ENCODE measurements around the gene C3AR1. TPM values are rescaled to one million over a fixed set of nuclear protein-coding genes. Genes with fewer than 3 reads are reported as not detected.
"Not testable (repeated sequence)": the region's sequence is repeated elsewhere in the genome, so short reads cannot be mapped to it uniquely, and the experiment has no call there.

Gene C3AR1
- total RNA-seq, 1 donor from 2014 or later = not detected

DNA sequence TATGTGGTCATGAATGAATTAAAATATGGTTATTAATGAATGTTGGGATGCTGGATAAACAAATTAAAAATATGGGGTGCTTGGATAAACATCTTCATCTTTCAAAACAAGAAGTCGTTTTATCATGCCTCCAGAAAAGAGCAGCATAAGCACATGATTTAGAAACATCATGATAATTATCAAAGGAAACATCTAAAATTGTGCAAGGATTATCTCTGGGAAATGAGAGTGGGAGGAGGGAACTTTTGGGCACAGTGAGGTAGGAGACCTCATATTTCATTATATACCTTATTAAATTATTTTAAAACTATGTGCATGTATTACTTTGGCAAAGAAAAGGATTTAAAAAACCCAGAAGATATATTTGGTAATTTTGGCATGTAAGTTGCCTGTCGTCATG is 8.9 kb downstream of the C3AR1 start:
- DNase-seq = no peak

DNA sequence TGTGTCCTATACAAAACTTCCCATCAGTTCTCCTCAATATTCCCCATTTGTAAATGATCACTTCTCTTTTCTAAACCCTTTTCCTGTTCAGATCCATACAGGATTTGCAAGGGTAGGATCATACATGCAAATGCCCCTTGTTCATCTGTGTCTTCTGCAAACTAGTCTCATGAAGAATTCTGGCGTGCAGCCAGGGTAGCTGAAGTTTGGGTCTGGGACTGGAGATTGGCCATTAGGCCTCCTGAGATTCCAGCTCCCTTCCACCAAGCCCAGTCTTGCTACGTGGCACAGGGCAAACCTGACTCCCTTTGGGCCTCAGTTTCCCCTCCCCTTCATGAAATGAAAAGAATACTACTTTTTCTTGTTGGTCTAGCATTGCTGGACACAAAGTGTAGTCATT is 11.3 kb downstream of the C3AR1 start:
- no peak for DNase-seq

DNA sequence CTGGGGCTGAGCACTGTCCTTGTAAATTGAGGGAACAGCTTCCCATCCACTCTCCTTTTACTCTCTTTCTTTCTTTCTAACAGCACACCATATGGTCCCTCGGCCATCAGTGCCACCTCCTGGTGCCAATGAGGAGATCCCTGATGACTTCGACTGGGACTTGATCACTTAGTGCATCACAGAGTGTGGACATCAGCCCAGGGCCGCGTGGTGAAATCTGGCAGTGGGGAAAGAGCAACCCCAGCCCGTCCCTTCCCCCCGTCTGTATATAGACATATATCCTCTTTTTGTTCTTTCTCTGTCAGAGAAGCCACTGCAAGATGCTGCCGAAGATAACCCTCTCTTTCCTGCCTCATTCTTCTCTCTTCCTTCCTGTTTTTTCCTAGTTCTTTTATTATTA is 13.5 kb downstream of the C3AR1 start:
- DNase-seq = no peak

DNA sequence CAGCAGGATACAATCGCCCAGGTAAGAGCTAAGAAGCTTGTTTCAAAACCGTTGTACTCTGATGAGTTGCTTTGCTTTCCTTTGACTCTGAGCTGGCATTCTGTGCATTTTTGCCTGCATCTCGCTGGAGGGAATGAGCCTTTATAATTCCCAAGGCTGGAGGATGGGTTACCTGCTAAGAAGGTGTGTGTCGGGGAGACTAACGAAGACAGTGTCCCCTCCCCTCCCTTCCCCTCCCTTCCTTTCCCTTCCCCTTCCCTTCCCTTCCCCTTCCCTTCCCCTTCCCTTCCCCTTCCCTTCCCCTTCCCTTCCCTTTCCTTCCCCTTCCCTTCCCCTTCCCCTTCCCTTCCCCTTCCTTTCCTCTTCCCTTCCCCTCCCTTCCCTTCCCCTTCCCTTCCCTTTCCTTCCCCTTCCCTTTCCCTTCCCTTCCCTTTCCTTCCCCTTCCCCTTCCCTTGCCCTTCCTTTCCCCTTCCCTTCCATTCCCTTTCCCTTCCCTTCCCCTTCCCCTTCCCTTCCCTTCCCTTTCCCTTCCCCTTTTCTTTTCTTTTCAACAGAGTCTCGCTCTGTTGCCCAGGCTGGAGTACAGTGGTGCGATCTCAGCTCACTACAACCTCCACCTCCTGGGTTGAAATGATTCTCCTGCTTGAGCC is 15.4 kb downstream of the C3AR1 start:
- no peak for DNase-seq

DNA sequence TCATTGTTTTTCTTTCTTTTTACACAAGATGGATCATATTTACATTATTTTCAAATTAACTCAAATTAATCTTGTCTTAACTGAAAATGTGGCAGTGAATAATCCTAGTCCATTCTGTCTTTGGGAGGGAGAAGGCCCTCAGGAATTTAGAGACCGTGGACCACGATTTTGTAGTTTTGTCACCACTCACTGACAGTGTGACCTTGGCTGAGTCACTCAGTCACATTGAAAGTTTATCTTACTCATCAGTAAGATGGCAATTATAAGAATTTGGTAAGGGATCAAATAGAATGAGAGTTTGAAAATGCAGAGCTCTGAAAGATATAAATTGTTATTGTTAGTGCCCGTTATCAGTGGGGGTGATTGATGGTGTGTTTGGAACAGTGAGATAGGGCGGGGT is 17.3 kb downstream of the C3AR1 start:
- DNase-seq = no peak

DNA sequence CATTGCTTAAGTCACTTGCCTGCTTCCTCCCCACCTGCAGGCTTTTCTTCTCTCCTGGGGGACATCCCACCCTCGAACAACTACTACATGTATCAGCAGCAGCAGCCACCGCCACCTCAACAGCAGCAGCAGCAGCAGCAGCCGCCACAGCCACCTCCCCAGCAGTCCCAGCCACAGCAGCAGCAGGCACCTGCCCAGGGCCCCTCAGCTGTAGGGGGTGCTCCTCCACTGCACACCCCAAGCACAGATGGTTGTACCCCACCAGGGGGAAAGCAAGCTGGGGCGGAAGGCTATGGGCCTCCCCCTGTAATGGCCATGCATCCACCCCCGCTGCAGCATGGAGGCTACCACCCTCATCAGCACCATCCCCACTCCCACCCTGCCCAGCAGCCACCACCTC is 18.3 kb downstream of the C3AR1 start:
- DNase-seq = no peak

DNA sequence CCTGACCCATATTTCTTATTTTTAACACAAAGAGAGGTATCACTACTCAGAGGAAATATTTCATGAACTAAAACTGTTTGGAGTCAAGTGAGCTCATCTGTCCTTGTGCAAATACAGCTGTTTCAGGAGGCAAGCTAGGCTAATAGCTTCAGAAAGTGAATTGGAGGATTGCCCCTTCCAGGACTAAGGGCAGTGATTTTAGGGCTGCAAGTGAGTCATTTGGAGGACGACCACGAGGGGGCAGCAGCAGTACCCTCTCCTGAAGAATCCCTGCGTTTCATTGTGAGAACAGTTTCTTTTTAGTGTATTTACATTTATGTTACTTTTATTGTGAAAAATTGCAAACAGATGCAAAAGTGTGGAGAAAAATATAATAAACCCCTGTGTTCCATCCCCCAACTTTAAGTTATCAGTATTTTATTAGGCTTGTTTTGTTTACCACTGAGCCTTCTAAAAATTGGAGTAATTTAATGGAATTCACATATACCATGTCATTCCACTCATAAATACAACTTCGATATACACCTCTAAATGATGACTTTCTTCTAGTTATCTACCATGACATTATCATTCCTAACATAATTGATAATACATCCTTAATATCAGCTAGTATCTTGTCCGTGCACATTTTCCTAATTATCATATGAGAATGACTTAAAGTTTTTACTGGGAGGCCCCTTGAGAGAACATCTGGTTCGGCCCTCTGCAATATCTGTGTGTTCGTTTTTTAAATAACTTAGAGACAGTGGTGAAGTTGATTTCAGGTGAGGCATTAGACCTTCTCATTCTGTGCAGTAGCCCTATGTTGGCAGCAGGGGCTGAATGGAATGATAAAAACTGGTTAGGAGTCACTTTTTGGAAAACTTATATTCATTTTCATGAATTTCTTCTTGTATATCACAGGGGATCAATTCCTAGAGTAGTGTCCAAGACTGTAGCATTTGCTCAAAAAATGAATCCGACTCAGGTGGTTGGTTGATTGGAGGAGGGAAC is 19.9 kb downstream of the C3AR1 start:
- DNase-seq = peak; percentile 89

DNA sequence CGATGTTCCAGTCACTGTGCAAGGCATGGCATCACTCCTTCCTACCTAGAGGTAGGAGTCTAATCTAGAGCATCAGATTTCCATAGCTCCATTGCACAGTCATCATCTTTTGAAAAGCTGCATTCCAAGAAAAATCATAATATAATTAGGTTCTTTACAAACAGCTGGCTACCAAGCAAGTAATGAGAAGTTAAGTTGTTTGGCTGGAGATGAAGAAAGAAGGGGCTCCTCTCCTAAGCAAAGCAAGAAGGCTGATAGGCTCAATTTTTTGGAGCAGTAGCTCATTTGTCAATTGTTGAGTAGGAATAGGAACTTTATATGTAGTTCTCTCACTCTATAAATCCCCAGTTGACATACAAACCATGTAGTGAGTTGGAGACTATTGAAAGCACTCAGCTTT is 25.4 kb downstream of the C3AR1 start:
- no peak for DNase-seq

DNA sequence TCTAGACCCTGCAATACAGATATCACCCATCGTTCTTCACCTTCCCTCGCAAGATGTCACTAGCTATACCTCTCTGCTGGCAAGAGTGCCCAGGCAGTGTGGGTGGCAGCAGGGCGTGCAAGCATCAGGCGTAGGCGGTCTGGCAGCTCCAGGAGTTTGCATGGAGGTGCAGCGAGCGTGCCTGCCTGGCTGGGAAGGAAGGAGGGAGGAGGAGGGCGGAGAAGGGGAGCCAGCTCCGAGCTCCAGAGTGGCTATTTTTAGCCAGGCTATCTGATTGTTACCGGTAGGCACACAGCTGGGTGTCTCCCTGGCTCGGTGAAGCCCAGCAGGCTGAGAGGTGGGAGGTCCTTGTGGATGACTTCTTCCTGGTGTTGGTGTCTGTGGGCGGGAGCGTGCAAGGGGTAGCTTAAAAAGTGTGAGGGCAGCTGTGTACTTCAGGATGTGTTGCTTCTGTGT is 27.5 kb downstream of the C3AR1 start:
- peak; percentile 46 for DNase-seq

DNA sequence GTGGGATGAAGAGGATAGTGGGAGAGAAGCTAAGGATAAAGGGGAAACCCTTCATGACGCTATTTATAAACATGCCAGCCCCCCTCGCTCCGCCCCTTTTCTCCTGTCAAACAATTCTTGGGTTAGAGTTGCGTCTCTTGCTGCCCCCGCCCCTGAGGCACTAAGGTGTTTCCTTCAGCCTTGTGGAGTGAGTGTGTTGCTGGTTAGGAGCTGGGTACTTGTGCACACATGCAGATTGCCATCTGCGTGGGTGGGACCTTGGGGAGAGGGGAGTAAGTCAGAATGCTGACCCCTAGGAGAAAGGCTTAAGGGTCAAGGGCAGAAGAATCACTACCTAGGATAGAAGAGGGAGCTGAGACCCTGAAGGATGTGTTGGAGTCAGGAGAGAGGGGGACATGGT is 28.2 kb downstream of the C3AR1 start:
- DNase-seq = no peak

DNA sequence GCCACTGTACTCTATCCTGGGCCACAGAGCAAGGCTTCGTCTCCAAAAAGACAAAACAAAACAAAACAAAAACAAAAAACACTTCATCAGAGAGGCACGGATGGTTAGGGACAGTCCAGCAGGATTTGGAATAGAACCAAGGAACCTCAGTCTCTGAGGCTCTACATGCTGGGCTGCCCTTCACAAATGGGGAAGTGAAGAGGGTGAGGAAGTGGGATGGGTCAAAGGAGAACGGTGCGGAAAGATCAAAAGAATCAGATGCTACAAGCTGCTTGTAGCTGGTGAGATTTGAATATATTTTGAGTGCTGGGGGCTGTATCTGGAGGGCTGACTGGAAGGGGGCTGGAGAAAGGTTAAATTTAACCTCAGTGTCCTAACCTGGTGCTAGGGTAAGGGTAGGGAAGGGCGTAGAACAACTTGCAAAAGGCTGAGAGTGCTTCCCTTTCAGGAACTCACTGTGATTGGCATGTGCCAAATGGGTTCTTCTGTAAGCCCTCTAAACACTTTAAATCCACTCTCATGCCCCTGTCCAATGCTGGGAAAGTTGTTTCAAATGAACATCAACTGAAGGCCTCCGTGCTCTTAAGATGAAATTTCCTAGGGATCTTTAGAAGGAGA is 29.0 kb downstream of the C3AR1 start:
- DNase-seq = no peak

DNA sequence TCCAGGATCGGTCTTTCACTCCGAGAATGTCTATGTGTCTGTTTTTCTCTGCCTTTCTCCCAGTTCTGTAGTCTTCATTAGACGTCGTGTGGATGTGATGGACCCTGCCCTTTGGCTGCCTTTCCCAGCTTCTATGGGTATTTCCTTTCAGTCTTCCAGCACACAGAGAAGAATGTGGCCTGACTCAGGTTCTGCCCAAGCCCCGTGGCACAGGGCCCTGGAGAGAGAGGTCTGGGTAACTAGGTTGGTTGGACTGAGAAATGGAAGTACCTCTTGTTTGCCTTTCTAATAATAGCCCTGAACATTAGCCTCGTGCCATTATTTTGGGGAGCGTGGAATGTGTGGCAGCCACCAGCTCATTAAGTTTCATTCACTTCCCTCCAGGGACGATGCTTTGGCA is 29.8 kb downstream of the C3AR1 start:
- DNase-seq = peak; percentile 16

DNA sequence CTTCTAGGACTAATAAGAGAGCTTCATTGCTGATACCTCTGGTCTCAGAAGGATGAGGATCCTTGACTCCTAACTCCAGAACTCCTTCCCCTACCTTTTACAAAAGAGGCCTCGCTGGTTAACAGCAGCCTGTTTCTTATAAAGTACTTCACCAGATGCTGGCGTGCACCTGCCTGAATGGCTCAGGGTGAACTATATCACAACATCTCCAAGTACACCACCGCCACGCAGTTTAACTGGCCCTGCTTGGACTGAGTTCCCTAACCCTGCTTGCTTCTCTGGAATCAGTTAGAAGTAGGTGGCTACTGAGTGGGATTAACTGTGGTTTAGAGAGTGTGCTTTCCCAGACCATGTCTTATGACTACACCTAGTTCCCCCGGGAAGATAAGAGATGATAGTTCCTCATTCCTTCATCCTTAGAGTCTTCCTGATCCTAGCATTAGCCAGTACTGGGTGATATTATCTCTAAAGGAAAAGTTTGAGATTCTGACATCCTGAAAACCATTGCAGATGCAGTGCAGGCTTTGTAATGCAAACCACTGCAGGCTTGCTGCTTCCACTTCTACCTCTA is 30.6 kb downstream of the C3AR1 start:
- DNase-seq = no peak

DNA sequence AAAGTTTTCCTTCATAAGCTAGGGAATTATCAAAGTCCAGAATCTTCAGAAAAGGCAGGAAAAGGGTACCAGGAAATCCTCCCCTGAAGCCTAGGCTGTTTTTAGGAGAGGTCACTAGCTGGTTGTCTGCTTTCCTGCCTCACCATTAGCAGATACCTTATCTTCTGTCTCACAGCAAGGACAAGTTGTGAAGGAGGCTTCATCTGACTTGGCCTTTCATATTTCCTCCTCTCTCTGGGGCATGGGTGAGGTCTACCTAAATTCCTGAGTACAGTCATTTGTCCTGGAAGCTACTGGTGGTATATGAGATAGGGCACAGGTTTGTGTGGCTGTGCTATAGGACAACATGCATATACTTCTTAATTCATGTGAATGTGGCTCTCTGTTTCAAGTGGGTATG is 31.4 kb downstream of the C3AR1 start:
- no peak for DNase-seq

DNA sequence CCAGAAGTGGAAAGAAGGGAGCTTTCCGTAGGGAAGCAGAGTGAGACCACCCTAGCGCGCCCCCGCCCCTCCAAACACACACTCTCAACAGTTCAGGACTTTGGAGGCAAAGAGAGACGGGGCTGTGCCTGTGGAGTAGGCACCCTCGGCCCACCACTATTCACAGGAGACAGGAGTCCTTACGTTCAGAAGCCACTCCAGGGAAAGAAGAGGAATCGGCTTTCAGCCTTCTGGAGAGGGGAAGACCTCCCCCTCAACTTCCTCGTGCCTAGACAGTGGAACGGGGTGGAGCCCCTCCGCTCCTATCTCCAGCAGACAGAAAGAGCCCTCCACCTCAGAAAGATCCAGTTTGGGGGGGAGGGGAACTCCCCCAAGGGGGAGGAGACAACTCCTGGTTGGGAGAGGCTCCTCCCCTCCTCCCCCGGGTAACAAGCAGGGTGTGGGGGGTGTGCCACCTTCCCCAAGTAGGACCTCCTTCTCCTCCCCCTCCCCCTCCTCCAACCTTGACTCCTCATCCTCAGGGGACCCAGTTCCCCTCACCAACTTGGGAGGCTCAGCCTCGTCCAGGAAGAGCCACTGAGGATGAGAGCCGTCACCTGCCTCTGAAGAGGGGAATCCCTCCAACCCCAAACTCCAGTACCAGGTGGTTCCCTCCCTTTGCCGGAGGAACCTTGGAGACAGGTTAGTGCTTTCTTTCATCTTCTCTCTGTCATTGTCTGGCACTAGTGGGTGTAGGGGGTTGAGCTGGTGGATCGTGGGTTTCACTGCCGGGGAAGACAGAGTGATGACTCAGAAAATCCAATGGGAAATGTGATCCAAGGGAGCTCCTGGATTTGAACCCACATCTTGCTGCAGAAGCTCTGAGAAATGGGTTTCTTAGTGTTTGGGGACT is 32.8 kb downstream of the C3AR1 start:
- DNase-seq = peak; percentile 51

DNA sequence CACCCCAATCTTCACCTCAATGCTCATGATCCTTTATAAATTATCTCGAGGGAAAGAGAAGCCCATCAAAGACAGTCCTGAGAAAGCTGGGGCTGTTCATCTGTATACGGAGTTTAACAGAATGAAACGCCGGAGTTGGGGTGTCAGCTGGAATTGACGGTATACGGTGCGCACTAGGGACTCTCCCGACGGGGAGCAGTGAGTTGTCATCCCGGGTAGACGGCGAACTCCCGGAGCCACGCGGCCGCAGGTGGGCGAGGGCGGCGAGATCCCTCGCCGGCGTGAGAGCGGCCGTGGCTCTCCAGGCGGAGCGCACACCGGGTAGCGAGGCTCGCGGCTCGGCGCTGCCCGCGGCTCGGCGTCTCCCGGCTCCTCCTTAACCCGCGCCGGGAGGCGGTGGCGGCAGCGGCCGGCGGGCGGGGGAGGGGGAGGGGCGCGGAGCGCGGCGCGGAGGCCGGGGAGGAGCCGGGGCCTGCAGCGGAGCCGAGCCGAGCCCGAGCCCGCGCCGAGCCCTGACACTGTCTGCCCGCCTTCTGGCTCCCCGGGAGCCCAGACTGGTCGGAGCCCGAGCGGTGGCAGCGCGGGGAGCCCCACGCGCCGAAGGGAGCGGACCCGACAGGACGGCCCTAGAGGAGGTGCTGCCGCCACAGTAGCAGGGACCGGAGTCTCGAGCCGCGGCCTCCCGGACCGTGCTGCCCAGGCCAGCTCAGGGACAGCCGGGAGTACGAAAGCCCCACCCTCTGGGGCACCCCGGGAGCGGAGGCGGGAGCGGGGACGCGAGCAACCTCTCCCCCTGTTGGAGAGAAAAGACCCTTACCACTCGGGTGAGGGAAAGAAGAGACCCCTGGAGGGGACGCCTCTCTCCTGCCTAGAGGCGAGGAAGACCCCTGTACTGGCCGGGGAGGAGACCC is 33.7 kb downstream of the C3AR1 start, which contains the start of gene FOXJ2:
TSS of gene FOXJ2 (plus strand) at position 475 of the 911 bp plus-strand sequence. CDS start 7,117 bp downstream, outside the sequence.
- DNase-seq = peak; percentile 78

DNA sequence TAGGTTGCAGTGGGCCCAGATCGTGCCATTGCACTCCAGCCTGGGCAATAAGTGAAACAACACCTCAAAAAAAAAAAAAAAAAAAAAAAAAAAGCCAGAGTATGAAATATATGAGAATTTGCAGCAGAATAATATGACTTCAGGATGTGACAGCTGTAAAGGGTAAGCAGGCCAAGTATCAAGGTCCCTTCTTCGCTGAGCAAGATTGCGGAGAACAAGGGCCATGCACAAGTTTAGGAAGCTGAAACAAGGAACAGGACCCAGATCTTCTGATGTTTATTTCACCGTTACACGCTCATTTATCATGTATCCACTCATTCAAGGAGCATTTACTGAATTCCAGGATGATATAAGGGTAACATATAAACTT is 34.3 kb downstream of the C3AR1 start:
- DNase-seq = no peak

DNA sequence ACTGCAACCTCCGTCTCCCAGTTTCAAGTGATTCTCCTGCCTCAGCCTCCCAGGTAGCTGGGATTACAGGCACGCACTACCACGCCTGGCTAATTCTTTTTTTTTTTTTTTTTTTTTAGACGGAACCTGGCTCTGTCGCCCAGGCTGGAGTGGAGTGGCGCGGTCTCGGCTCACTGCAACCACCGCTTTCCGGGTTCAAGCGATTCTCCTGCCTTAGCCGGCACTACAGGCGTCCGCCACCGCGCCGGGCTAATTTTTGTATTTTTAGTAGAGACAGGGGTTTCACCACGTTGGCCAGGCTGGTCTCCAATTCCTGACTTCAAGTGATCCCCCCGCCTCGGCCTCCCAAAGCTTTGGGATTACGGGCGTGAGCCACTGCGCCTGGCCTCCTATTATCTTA is 35.1 kb downstream of the C3AR1 start:
- DNase-seq = not testable (repeated sequence)

DNA sequence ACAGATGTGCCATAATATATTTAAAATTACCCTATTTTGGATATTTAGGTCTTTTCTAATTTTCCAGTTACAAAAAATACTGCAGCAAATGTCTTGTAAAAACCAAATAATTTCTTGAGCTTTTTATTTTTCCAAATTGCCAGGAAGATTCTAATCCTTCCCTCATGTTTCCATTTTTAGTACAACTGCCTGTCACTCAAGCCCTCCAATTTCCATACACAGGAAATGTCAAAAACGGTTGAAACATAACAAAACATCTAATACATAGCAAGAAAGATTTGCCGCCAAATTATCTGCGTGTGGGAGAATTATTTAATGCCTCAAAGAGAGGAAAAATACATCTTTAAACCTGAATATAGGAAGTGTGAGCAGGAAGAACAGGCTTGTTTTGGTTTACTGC is 36.0 kb downstream of the C3AR1 start:
- DNase-seq = no peak

DNA sequence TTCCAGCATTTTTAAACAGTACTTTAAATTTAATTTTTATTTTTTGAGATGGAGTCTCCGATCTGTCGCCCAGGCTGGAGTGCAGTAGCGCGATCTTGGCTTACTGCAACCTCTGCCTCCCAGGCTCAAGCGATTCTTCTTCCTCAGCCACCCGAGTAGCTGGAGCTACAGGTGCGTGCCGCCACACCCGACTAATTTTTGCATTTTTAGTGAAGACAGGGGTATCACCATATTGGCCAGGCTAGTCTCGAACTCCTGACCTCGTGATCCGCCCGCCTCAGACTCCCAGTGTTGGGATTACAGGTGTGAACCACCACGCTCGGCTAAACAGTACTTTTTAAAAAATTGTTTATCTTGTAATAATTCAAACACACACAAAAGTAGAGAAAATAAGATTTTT is 37.9 kb downstream of the C3AR1 start:
- no peak for DNase-seq

DNA sequence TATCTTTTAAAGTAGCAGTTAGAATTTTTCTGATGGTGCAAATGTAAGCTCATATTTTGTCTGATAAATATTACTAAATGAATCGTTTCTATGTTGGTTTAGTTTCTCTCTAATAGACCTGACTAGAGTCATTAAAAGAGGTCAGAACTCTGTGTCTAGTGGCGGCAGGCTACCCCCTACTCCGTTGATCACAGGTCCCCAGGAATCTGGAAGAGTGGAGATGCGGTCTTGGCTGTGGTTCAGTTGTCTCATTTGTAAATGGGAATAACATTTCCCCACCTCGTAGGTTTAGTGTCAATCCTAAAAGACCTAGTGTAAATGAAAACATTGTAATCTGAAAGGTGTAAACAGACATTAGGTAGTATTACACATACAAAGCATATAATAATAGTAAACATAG is 38.3 kb downstream of the C3AR1 start:
- no peak for DNase-seq

All from dermis blood vessel endothelial cell (primary cell).